Panc1 (cell line): ENCODE data around the gene RAB12. TPM values are rescaled to one million over a fixed set of nuclear protein-coding genes. Genes with fewer than 3 reads are reported as not detected.

Source experiments
- ATAC-seq: fragments of 200-7000 bp; cut with Tn5 transposase; 2 replicates; pipeline ENCODE4 v1.9.1; 2020; ENCODE audit warnings: mild to moderate bottlenecking, moderate library complexity
- BruUV-seq: library from RNA; stranded (reverse); fragments of 400-500 nt; replicated peaks from 2 replicates; lab custom pipeline; 2021; lab: Mats Ljungman, UMichigan
- CTCF ChIA-PET: fragments of 300-600 bp; sonication (Branson Sonifier 250); formaldehyde crosslinking; loops from one replicate; lab custom pipeline; 2022; ENCODE audit warnings: antibody characterized with exemption; lab: Charles Lee
- POLR2A ChIA-PET: fragments of 300-600 bp; sonication (Branson Sonifier 250); formaldehyde crosslinking; loops from one replicate; lab custom pipeline; 2022; ENCODE audit warnings: antibody characterized with exemption; lab: Charles Lee
- DNase-seq: peaks from one replicate; pipeline ENCODE4 v3.0.0-alpha.2; 2010; ENCODE audit warnings: low read depth, low spot score
- H3K27ac ChIP-seq: 2 replicates; pipeline ENCODE4 v1.5.1; 2011; ENCODE audit warnings: mild to moderate bottlenecking, low read length, inconsistent platforms
- H3K27me3 ChIP-seq: fragments of 200-500 bp; sonication (Bioruptor generic); 2 replicates; pipeline ENCODE4 v1.6.0; 2014; ENCODE audit warnings: low read length, inconsistent platforms; ENCODE audit not compliant: control insufficient read depth, insufficient read depth
- H3K36me3 ChIP-seq: fragments of 200-500 bp; sonication (Bioruptor generic); 2 replicates; pipeline ENCODE4 v1.5.1; 2014; ENCODE audit warnings: inconsistent platforms, mild to moderate bottlenecking, low read length, moderate library complexity; ENCODE audit not compliant: control insufficient read depth, insufficient read depth
- H3K4me1 ChIP-seq: 2 replicates; pipeline ENCODE4 v1.5.1; 2011; ENCODE audit warnings: inconsistent platforms, mild to moderate bottlenecking, low read length, moderate library complexity; ENCODE audit not compliant: control insufficient read depth, insufficient read depth
- H3K4me3 ChIP-seq, 2 experiments: 2 replicates each; pipeline ENCODE4 v1.5.1; 2011 to 2012; ENCODE audit warnings: low read depth in 2 of 2, low read length in 2 of 2, mild to moderate bottlenecking in 2 of 2, inconsistent platforms in 1 of 2, moderate library complexity in 1 of 2
- H3K9me3 ChIP-seq: fragments of 200-500 bp; sonication (Bioruptor generic); 2 replicates; pipeline ENCODE4 v1.5.1; 2014; ENCODE audit warnings: low read depth, mild to moderate bottlenecking, inconsistent platforms, low read length, moderate library complexity; ENCODE audit not compliant: control insufficient read depth, insufficient read depth
- POLR2AphosphoS5 ChIP-seq: IDR thresholded peaks from 2 replicates; pipeline ENCODE4 v1.6.1; 2012; ENCODE audit warnings: mild to moderate bottlenecking, low read depth, low read length, moderate library complexity
- REST ChIP-seq, 2 experiments: IDR thresholded peaks; 2 replicates each; pipeline ENCODE4 v1.6.1; 2011 to 2012; ENCODE audit warnings: low read depth in 2 of 2, control low read depth in 1 of 2, low read length in 1 of 2, mild to moderate bottlenecking in 1 of 2, moderate library complexity in 1 of 2; ENCODE audit not compliant: insufficient read depth in 1 of 2
- SIN3A ChIP-seq: IDR thresholded peaks from 2 replicates; pipeline ENCODE4 v1.6.1; 2012; ENCODE audit warnings: low read depth, mild to moderate bottlenecking, low read length, moderate library complexity, borderline replicate concordance; ENCODE audit not compliant: insufficient read depth
- TCF7L2 ChIP-seq: IDR thresholded peaks from 2 replicates; pipeline ENCODE4 v1.6.1; 2011; ENCODE audit warnings: mild to moderate bottlenecking, low read depth, low read length, inconsistent platforms
- in situ Hi-C: cut with HindIII; loops from 2 replicates; pipeline ENCODE4 v1.10.0; 2016; ENCODE audit warnings: low sequenced_read_pairs, low pct_unique_long_range_greater_than_20kb
- intact Hi-C: fragments of 100-400 bp; cut with micrococcal nuclease; formaldehyde crosslinking; loops from one replicate; pipeline ENCODE4 v1.10.0; 2022; ENCODE audit not compliant: unreplicated experiment
- total RNA-seq: library from RNA; stranded (reverse); gene quantifications from one replicate; pipeline ENCODE4 v1.2.1, GENCODE V29; 2021; ENCODE audit not compliant: unreplicated experiment
- TF ChIP-seq, protein P1 (sequence below): fragments of 450-650 bp; IDR thresholded peaks from 2 replicates; pipeline ENCODE4 v1.5.1; 2017; ENCODE audit warnings: mild to moderate bottlenecking

RAB12 gene
- total RNA-seq, 1 experiment from 2014 or later = 35.7 TPM

DNA sequence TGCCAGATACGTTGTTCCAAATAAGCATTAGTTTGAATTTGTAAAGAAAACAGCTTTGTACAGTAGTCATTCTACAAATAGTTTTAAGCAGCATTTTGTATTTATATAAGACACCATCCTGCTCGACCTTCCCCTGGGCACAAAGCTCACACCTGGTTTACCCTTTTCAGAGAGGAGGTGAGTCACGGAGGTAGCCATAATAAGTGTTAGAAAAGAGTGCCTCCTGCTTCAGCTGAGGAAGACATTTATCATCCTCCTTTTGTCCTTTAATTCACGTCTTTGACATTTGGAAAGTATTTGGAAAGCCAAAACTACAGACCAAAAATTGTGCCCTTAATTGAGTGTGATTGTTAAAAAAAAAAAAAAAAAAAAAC is 6.8 kb downstream of the RAB12 start:
- intact Hi-C loops = no loop called here
- ChIA-PET CTCF (interaction anchor here (0.7 kb wide), 1 partner anchor 110 kb away, joined by 4 read pairs; no protein-coding TSS in a partner anchor), POLR2A (no interaction called here)
- Histone ChIP-seq H3K36me3 (no peaks in the 10 kb centered on the region), H3K4me1 (peaks cover 10% of the 10 kb centered on the region), H3K27ac (no peak overlapping the region), H3K4me3 (no peak overlapping the region), H3K27me3 (no peaks in the 10 kb centered on the region), H3K9me3 (peaks cover 4% of the 10 kb centered on the region; the same call in 1 of the 2 replicates)
- no TSS peak for BruUV-seq
- TF ChIP-seq SIN3A (no peak), REST (IDR thresholded peaks at IDR 0.05; ENCODE audit: insufficient read depth in 1 of 2, low read depth in 2 of 2, low read length in 1 of 2) (no peak), TCF7L2 (no peak)
- TF ChIP-seq, protein P1, sequence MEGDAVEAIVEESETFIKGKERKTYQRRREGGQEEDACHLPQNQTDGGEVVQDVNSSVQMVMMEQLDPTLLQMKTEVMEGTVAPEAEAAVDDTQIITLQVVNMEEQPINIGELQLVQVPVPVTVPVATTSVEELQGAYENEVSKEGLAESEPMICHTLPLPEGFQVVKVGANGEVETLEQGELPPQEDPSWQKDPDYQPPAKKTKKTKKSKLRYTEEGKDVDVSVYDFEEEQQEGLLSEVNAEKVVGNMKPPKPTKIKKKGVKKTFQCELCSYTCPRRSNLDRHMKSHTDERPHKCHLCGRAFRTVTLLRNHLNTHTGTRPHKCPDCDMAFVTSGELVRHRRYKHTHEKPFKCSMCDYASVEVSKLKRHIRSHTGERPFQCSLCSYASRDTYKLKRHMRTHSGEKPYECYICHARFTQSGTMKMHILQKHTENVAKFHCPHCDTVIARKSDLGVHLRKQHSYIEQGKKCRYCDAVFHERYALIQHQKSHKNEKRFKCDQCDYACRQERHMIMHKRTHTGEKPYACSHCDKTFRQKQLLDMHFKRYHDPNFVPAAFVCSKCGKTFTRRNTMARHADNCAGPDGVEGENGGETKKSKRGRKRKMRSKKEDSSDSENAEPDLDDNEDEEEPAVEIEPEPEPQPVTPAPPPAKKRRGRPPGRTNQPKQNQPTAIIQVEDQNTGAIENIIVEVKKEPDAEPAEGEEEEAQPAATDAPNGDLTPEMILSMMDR = no peak
- ATAC-seq = no peak
- no peak for DNase-seq
- in situ Hi-C loops = no loop called here

DNA sequence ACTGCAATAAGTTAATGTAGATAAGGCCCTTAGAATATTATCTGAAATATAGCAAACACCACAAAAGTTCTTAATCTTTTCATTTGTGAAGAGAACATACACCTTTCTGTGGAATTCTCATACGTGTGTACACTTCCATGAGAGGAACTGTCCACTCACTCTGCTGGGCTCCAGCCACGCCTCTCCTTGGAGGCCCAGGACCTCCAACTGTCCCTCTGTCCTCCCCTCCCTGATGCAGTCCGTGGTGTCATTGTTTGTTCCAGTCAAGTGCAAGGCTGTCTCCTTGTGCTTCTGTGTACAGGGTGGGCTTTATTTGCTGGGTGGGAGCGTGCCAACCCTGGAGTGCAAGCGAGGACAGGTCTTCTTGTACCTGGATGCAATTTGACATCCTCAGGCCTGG is 8.7 kb downstream of the RAB12 start:
- ChIA-PET POLR2A (no interaction called here), CTCF (no interaction called here)
- peaks cover 8% of the 10 kb centered on the region; the same call in 1 of the 2 replicates for H3K9me3 ChIP-seq
- BruUV-seq = no TSS peak
- no peak for ATAC-seq
- intact Hi-C loops (no loop called here), in situ Hi-C loops (no loop called here)
- no peak overlapping the region for H3K27ac ChIP-seq
- H3K4me3 ChIP-seq = no peak overlapping the region
- TF ChIP-seq POLR2AphosphoS5 (no peak), SIN3A (no peak), TCF7L2 (no peak), REST (IDR thresholded peaks at IDR 0.05; ENCODE audit: insufficient read depth in 1 of 2, low read depth in 2 of 2, low read length in 1 of 2) (no peak)
- TF ChIP-seq, protein P1 = no peak
- DNase-seq = no peak
- H3K36me3 ChIP-seq = no peaks in the 10 kb centered on the region
- H3K4me1 ChIP-seq = peaks cover 4% of the 10 kb centered on the region; the same call in 1 of the 2 replicates
- no peaks in the 10 kb centered on the region for H3K27me3 ChIP-seq
